ENCODE results near the gene FOXC1. TPM values are rescaled to one million over a fixed set of nuclear protein-coding genes. Genes with fewer than 3 reads are reported as not detected.

FOXC1 gene
- total and polyA plus RNA-seq, 2 of the 13 experiments (the other 11 are each of a cell fraction or from before 2014, with no cell fraction given): 0.44 to 0.55 TPM

DNA sequence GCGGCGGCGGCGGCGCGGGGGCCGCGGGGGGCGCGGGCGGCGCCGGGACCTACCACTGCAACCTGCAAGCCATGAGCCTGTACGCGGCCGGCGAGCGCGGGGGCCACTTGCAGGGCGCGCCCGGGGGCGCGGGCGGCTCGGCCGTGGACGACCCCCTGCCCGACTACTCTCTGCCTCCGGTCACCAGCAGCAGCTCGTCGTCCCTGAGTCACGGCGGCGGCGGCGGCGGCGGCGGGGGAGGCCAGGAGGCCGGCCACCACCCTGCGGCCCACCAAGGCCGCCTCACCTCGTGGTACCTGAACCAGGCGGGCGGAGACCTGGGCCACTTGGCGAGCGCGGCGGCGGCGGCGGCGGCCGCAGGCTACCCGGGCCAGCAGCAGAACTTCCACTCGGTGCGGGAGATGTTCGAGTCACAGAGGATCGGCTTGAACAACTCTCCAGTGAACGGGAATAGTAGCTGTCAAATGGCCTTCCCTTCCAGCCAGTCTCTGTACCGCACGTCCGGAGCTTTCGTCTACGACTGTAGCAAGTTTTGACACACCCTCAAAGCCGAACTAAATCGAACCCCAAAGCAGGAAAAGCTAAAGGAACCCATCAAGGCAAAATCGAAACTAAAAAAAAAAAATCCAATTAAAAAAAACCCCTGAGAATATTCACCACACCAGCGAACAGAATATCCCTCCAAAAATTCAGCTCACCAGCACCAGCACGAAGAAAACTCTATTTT is 2.0 kb downstream of the FOXC1 start (continued):
- TF ChIP-seq JDP2 (CRISPR knock-in tag; IDR thresholded peaks at IDR 0.05; ENCODE audit: borderline replicate concordance): no peak
- TF ChIP-seq, protein P1, sequence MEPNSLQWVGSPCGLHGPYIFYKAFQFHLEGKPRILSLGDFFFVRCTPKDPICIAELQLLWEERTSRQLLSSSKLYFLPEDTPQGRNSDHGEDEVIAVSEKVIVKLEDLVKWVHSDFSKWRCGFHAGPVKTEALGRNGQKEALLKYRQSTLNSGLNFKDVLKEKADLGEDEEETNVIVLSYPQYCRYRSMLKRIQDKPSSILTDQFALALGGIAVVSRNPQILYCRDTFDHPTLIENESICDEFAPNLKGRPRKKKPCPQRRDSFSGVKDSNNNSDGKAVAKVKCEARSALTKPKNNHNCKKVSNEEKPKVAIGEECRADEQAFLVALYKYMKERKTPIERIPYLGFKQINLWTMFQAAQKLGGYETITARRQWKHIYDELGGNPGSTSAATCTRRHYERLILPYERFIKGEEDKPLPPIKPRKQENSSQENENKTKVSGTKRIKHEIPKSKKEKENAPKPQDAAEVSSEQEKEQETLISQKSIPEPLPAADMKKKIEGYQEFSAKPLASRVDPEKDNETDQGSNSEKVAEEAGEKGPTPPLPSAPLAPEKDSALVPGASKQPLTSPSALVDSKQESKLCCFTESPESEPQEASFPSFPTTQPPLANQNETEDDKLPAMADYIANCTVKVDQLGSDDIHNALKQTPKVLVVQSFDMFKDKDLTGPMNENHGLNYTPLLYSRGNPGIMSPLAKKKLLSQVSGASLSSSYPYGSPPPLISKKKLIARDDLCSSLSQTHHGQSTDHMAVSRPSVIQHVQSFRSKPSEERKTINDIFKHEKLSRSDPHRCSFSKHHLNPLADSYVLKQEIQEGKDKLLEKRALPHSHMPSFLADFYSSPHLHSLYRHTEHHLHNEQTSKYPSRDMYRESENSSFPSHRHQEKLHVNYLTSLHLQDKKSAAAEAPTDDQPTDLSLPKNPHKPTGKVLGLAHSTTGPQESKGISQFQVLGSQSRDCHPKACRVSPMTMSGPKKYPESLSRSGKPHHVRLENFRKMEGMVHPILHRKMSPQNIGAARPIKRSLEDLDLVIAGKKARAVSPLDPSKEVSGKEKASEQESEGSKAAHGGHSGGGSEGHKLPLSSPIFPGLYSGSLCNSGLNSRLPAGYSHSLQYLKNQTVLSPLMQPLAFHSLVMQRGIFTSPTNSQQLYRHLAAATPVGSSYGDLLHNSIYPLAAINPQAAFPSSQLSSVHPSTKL (CRISPR knock-in tag; IDR thresholded peaks at IDR 0.05): no peak
- no peak for TF ChIP-seq HNRNPL (IDR thresholded peaks at IDR 0.05; ENCODE audit: low read depth, low read length)
- TF ChIP-seq ZNF224 (CRISPR knock-in tag; IDR thresholded peaks at IDR 0.05): no peak
- TF ChIP-seq RFXAP (CRISPR knock-in tag; IDR thresholded peaks at IDR 0.05; ENCODE audit: borderline replicate concordance): no peak
- TF ChIP-seq AGO1 (IDR thresholded peaks at IDR 0.05; ENCODE audit: low read depth, low read length, poor library complexity, severe bottlenecking): no peak
- TF ChIP-seq POLR2A (IDR thresholded peaks at IDR 0.05; ENCODE audit: insufficient read depth in 1 of 2, low read depth in 2 of 2, low read length in 2 of 2): no peak
- TF ChIP-seq, protein P2, sequence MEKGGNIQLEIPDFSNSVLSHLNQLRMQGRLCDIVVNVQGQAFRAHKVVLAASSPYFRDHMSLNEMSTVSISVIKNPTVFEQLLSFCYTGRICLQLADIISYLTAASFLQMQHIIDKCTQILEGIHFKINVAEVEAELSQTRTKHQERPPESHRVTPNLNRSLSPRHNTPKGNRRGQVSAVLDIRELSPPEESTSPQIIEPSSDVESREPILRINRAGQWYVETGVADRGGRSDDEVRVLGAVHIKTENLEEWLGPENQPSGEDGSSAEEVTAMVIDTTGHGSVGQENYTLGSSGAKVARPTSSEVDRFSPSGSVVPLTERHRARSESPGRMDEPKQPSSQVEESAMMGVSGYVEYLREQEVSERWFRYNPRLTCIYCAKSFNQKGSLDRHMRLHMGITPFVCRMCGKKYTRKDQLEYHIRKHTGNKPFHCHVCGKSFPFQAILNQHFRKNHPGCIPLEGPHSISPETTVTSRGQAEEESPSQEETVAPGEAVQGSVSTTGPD (CRISPR knock-in tag; IDR thresholded peaks at IDR 0.05): no peak
- TF ChIP-seq SMYD3 (CRISPR knock-in tag; IDR thresholded peaks at IDR 0.05): no peak
- 0 out of 2 replicates have a peak, but pooled peaks have one; percentile 9 for TF ChIP-seq ZSCAN31 (CRISPR knock-in tag; IDR thresholded peaks at IDR 0.05; ENCODE audit: low read depth)
- TF ChIP-seq SRSF1 (optimal IDR thresholded peaks at IDR 0.05; ENCODE audit: low read depth, low read length): no peak
- no peak for TF ChIP-seq REPIN1 (CRISPR knock-in tag; IDR thresholded peaks at IDR 0.05; ENCODE audit: borderline replicate concordance, low read depth)
- peak; percentile 59; the same call in 1 of the 2 replicates for TF ChIP-seq ZNF253 (CRISPR knock-in tag; IDR thresholded peaks at IDR 0.05; ENCODE audit: borderline replicate concordance)
- TF ChIP-seq, protein P3, sequence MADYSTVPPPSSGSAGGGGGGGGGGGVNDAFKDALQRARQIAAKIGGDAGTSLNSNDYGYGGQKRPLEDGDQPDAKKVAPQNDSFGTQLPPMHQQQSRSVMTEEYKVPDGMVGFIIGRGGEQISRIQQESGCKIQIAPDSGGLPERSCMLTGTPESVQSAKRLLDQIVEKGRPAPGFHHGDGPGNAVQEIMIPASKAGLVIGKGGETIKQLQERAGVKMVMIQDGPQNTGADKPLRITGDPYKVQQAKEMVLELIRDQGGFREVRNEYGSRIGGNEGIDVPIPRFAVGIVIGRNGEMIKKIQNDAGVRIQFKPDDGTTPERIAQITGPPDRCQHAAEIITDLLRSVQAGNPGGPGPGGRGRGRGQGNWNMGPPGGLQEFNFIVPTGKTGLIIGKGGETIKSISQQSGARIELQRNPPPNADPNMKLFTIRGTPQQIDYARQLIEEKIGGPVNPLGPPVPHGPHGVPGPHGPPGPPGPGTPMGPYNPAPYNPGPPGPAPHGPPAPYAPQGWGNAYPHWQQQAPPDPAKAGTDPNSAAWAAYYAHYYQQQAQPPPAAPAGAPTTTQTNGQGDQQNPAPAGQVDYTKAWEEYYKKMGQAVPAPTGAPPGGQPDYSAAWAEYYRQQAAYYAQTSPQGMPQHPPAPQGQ (CRISPR knock-in tag; IDR thresholded peaks at IDR 0.05; ENCODE audit: borderline replicate concordance): no peak
- TF ChIP-seq ONECUT2 (CRISPR knock-in tag; IDR thresholded peaks at IDR 0.05): no peak
- TF ChIP-seq ZNF256 (CRISPR knock-in tag; conservative IDR thresholded peaks at IDR 0.05): no peak
- TF ChIP-seq, protein P4, sequence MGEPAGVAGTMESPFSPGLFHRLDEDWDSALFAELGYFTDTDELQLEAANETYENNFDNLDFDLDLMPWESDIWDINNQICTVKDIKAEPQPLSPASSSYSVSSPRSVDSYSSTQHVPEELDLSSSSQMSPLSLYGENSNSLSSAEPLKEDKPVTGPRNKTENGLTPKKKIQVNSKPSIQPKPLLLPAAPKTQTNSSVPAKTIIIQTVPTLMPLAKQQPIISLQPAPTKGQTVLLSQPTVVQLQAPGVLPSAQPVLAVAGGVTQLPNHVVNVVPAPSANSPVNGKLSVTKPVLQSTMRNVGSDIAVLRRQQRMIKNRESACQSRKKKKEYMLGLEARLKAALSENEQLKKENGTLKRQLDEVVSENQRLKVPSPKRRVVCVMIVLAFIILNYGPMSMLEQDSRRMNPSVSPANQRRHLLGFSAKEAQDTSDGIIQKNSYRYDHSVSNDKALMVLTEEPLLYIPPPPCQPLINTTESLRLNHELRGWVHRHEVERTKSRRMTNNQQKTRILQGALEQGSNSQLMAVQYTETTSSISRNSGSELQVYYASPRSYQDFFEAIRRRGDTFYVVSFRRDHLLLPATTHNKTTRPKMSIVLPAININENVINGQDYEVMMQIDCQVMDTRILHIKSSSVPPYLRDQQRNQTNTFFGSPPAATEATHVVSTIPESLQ (CRISPR knock-in tag; conservative IDR thresholded peaks at IDR 0.05): no peak

Data from HepG2 (cell line).